Middle frontal gyrus (tissue), 1 donor: ENCODE results near the gene TECPR2.
A peak's percentile ranks its signal among the peaks of the same experiment; 100 is the strongest.
"Not testable (repeated sequence)": the region's sequence is repeated elsewhere in the genome, so short reads cannot be mapped to it uniquely, and the experiment has no call there.

Source experiments
- DNase-seq: peaks from one replicate; pipeline ENCODE4 v3.0.0-alpha.2; 2015; ENCODE audit warnings: low spot score; ENCODE audit errors: extremely low spot score

Gene TECPR2

DNA sequence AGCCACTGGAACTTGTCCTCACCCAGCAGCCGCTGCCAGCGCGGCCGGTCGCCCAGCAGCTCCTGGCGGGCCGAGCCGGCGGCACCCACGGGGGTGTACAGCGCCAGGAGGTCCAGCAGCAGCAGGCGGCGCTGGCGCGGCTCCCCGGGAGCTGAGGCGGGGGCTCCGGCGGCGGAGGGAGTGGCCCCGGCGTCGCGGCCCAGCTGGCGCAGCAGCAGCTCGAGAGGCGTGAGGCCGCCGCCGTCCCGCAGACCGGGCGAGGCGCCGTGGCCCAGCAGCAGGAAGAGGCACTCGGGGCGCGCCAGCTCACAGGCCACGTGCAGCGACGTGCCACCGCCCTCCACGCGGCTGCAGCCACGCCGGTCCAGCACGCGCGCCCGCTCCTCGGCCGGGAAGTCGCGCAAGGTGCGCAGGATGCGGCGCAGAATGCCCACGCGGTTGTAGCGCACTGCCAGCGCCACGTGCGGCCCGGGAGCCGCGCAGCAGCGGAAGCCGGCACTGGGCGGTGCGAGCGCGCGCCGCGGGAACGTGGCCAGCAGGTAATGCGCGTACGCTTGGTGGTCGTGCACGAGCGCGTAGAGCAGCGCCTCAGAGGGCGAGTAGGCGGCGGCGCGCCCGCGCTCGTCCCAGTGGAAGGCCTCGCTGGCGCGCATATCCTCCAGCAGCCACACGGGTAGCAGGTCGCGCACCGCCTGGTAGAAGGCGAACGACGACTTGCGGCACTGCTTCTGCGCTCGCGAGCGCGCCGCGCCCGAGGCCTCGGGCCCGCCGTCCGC is 144.5 kb downstream of the TECPR2 start:
- DNase-seq: no peak

DNA sequence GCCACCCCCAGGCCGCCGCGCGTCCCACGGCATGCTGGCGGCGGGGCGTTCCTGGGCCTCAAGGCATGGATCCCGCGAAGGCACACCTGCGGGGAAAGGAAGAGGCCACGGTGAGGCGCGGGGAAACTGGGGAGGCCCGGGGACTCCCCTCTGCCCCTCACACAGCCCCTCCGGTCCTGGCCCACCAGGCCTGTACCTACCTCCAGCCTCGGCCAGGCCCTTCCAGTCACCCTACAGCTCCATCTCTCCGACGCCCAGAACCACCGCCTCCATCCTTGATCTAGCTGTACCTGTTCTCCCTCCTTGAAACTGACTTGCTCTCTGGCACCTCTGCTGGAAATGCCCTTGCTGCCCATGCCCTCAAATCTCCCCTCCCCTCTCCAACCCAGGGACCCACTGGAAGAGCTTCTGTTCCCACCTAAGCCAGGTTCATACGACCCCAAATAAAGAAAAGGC is 145.1 kb downstream of the TECPR2 start:
- no peak for DNase-seq

DNA sequence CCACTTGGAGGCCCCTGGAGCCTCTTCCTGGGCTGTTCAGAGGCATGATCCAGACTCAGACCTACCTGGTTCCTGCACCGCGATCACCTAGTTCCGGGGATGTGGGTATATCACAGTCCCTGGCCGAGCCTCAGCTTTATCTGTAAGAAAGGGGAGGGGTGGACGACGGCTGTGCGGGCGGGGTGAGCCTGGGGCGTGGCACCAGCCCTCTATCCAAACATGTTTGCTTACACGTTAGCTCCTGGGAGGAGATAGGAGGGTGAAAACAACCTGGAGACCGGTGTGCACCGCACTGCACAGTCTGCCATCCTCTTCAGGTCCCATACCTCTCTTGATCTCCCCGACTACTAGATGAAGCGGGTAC is 145.7 kb downstream of the TECPR2 start:
- no peak for DNase-seq

DNA sequence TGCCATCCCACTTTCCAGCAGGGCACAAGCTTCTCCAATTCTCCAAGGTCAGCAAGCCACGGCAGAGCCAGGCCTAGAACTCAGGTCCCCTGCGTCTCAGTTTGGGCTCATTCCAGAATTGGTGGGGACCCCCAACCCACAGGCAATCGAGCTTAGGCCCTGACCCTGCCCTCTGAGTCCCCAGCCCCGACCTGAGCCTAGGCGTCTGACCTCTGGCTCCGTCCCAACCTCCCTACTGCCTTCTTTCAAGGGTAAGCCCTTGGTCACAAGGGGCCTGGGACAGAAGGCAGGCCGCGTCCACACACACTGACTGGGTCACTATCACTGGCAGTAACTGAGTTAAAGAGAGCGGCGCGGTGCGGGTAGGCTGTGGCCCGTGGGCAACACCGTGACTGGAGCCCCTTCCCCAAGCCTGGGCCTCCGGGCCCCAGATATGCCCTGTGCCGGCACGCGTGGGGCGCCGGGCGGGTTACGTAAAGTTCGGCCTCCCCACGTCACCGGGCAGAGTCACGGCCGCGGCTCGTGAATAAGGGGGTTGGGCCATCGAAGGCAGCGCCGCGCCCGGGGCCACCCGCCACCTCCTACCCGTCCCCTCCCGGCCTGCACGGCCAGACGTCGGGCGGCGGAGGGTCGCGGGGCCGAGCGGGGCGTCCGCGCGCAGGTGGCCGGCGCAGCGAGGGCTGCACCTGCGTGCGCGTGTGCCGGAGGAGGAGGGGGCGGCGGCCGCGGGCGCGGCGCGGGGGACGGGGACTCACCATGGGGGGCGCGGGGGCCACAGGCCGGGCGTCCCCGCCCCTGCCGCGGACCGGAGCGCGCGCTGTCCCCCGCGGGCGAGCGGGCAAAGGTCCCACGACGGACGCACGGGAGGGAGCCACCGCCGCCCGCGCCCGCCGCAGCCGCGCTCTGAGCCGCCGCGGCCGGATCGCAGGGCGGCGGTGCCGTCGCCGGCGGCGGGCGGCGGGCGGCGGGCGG is 146.3 kb downstream of the TECPR2 start:
- no peak for DNase-seq

DNA sequence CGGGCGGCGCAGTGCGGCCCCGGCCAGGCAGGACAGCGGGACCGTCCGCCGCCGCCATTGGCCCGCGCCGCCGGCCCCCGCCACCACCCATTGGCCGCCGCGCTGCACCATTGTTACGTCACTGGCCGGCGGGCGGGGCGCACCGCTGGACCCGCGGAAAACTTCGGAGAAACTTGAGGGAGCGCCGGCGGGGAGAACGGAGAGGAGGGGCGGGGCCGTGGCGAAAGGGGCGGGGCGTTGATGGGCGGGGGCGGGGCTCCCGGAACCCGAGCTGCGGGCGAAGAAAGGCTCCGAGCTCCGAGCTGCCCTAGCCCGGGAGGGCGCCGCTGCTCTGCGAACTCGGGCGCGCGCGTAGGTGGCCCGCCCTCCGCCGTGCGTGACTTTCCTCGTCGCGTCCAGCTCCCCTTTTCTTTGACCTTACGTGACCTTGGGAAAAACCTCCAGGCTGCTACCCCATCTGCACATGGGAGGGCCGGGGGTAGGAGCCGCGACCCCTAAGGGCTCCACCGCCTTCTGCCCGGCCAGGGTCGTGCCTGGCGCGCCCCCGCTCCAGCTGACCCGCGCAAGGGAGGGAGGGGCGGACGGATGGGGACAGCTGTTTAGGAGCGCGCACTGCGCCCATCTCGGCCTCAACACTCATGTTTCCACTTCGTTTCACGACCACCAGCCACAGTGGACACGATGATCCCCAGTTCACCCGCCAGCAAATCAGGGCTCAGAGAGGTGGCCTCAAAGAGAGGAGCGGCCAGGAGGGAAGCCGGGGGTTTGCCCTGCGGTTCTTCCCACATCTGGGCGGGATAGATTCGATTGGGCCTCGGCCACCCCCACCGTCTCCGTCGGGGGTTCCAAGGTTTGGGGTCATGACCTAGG is 147.2 kb downstream of the TECPR2 start, which contains the start of gene ANKRD9:
ANKRD9 (minus strand) TSS at position 31 of the 870 bp plus-strand sequence. CDS start 1,887 bp downstream, outside the sequence.
- peak; percentile 78 for DNase-seq

DNA sequence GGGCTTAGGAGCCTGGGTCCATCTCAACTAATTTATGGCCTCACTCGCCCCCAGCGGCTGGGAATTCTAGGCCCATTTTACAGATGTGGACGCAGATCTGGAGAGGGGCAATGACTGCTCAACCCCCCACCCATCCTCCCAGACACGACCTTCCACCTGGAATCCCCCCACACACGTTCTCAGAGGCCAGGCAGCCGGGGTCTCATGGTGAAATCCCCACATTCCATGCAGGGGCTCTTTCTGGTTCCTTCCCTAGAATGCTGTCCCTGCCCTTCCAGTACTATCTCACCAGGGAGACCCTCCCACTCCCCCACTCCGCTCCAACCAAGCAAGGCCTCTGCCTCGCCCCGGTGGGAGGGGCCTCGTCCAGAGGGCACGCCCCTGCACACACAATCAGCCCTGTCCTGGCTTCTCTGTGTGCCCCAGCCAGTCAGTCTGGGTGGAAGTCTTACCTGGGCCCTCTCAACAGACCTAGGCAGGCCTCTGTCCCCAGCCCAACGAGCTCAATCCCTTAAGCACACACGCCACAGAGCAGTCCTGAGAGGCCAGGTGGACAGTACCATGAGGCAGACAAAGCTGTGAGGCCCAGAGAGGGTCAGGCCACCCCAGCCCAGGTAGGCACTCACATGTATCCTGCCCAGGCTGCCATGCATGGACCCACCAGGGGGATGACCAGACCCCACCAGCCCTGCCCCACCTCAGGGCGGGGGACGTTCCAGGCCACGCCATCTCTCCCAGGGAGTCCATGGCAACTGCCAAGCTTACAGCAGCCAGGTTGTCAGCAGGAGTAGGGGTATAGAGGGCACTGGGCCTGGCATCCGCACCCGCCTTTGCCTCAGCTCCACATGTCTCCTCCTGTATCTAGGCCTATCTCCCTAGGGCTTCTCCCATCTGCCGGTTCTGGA is 148.1 kb downstream of the TECPR2 start:
- no peak for DNase-seq

DNA sequence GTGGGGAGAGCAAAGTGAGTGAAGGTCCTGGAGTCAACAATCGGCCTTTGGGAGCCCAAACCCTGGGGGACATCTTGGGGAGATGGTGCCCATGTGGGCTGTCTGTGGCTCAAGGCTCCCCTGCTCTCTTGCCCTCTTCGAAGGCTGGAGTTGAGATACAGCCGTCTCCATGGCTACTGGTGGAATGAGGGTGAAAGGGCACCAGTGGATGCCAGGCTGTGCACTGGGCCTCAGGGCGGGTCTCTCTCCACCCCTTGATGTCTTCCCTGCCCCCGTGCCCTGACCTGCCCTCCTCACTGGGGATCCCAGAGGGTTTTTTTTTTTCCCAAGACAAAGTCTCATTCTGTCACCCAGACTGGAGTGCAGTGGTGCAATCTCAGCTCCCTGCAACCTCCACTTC is 148.8 kb downstream of the TECPR2 start:
- no peak for DNase-seq

DNA sequence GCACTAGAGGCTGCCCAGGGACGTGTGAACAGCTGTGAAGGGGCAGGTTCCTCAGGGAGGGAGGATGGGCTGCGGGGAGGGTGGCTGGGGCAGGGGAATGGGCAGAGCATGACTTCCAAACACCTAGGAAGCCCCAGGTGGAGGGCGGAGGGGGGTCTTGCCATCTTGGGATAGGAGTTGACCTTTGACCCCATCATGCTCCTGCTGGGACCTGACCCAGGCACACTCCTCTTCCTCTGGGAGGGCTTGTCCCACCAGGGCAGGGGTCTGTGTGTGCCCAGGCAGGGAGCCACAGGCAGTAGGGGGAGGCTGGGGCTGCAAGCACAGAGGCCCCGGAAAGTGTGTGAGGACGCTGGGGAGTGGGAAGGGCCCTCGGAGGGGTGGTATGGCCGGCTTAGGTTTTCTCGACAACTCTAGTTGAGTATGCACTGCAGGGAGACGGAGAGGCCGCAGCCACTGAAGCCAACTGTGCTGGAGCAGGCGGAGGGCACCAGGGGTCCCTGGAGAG is 150.1 kb downstream of the TECPR2 start:
- no peak for DNase-seq

DNA sequence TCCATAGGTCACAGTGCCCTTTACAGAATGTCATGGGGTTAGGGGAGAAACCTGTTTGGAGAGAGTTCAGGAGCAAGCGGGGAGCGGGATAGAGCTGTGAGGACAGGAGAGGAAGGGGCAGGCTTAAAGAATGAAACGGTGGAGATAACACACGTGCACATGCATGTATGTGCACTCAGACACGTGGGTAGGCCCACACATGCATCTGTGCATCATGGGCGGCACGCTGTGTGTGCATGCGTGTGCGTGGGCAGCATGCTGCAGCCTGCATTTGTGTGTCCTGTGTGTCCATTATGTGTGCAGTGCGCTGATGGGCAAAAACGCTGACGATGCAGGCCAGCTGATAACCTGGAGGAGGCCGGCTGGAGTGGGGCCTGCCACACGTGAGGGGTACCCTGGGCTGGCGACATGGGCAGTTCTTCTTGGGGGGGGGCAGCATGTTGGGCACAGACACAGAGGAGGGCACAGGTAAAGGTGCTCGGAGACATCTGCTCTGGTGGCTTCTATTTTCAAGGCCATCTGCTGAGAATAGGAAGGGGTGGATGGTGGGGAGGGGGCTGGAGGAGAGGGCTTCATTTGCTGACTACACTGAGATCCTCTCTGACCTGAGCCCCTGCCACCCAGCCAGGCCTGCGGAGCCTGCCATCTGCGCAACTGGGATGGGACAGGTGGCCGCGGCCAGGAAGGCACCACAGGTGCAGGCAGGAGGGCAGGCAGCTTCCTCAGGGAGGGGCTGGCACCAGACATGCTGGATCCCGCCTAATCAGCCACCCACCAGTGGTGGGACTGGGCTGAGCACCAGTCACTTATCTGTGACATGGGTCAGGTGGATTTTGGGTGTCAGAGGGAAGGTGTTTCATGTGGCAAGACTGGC is 151.4 kb downstream of the TECPR2 start:
- no peak for DNase-seq

DNA sequence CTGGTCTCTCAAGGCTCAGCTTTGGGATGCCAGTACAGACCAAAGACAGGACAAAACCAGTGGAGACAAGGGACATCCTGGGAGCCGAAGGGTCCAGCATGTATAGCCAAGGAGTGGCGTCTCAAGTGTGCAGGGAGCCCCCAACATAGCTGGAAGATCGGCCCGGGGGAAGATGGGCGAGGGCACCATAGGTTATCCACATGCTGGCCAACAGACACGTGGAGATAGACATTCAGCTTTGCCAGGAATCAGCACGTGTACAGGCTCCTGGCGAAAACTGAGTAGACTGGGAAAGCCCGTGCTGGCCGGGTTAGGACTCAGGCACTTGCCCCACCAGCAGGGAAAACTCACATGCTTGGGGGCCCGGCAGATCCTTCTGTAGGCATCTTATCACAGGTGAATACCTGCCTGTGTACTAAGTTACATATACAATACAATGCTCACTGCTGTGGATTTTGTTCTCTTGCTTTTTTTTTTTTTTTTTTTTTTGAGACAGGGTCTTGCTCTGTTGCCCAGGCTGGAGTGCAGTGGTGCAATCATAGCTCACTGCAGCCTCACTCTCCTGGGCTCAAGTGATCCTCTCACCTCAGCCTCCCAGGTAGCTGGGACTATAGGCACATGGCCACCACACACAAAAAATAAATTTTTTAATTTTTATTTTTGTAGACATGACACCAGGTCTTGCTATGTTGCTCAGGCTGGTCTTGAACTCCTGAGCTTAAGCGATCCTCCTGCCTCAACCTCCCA is 152.4 kb downstream of the TECPR2 start:
- no peak for DNase-seq

DNA sequence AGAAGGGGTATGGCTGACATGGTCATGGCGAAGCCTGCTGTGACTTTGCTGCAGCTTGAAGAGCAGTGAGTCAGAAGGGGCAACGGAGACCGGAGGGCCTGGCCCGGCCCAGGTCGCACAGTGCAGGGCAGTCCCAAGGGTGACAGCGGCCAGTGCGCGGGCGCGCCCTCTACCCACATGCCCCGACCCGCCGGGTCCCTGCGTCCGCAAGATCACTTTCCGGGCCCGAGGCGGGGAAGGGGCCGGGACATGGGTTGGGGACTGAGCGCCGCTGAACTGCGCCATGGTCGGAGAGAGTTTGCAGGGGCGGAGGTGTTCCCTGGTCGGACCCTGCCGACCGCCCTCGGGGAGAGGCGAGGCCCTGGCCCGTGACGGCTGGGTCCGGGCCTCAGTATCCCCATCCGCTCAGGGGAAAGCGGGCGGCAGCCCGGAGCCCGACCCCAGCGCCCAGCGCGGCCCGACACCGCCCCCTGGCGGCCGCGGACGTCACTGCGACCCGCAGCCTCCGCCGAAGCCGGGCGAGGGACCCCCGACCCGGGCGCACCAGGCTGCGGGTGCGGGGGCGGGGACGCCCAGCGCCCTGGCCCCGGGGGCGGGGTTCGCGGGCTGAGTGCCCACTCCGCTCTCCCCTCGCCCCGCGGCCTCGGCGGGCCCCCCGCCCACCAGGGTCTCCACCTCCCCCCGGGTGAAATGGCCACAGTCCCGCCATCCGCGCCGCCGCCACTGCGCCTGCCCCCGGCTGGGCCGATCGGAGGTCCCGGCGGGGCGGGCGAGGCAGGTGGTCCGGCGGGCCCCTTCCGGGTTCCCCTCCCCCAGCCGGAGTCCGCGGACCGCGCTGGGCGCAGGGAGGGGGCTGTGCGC is 154.0 kb downstream of the TECPR2 start:
- no peak for DNase-seq

DNA sequence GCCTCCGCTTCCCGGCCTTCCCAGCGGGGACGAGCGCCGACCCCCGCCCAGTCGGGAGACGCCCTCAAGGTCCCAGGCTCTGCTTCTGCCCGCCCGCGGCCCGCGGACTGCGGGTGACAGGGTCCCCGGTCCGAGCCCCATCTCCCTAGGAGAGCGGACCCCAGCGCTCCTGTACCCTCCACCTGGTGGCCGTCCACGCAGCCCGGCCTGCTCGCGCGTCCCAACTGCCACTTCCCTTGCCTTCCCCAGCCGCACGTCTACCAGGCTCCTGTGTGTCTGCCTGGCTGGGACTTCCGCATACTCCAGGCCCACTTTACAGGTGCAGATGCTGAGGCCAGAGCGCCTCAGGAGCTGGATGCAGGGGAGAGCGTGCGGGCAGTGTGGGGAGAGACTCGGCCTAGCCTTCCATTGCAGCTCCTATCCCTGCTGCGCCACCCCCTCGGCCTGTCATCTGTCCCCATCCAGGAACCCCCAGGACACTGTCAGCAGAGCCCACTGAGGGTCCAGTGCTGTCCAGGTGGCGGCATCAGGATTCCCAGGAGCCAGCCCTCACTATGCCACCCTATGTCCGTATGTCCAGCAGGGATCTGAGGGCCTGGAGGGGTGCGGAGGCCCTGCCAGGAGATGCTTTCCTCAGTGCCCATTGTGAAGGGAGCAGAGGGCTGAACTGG is 154.8 kb downstream of the TECPR2 start:
- DNase-seq: no peak

DNA sequence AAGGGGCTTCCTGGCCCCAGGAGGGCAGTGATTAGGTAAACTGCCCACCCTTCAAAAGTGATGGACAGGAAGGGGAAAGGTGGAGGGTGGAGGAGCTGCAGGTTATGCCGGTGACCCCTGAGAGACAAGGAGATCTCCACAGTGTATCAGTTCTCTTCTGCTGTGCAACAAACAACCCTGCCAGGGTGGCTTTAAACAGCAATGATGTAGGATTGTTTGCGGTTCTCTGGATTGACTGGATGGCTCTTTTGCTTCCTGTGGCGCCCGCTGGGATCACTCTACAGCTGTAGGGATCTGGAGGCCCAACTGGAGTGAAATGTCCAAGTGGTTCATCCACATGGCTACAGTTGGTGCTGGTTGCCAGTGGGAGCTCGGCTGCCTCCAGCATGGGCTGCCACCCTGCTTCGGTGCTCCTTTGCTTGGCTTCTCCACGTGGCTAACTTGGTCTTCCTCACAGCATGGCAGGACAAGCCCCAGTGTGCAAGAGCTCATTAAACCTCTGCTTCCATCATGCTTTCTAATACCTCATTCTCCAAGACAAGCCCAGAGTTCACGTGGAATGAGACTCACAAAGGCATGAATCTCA is 155.4 kb downstream of the TECPR2 start:
- no peak for DNase-seq

DNA sequence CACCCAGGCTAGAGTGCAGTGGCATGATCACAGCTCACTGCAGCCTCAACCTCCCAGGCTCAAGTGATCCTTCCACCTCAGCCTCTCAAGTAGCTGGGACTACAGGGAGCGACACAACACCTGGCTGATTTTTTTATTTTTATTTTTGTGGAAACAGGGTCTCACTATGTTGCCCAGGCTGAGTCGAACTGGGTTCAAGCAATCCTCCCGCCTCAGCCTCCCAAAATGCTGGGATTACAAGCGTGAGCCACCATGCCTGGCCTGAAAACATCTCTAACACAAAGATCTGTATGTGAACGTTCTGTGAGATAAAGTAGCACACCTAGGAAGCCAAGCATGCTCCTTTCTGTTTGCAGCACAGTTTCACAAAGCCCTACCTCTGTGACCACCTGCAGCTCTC is 157.0 kb downstream of the TECPR2 start:
- not testable (repeated sequence) for DNase-seq

DNA sequence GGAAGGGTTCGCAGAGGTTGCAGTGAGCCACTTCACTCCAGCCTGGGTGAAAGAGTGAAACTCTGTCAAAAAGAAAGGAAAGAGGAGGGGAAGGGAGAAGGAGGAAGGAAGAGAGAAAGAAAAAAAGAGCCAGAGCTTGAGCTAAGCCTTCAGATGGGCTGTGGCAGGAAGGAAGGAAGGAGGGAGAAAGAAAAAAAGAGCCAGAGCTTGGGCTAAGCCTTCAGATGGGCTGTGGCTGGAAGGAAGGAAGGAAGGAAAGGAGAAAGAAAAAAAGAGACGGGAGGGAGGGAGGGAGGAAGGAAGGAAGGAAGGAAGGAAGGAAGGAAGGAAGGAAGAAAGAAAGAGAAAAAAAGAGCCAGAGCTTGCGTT is 160.4 kb downstream of the TECPR2 start:
- DNase-seq: no peak
